ENCODE data around the gene RBFOX2.

Gene RBFOX2

DNA sequence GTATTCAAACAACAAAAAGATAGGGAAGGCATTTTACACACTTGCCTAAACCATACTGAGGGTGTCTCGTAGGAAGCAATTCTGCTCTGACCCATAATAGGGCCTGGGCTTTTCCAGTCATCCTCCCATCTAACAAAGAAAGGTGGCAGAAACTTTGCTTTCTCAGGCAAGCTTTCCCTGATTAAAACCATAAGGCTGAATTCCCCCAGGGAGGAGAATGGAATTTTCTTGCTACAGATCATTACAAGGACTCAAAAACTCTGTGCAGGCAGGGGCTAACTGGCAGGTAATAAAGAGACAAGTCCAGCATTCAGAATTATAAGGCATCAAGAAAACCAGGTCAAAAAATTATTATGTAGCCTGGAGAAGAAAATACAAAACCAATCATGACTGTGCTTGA lies 90.4 kb downstream of the RBFOX2 start:
- TF ChIP-seq ZFX (IDR thresholded peaks at IDR 0.05; ENCODE audit: borderline replicate concordance): no peak
- TF ChIP-seq, protein P1, sequence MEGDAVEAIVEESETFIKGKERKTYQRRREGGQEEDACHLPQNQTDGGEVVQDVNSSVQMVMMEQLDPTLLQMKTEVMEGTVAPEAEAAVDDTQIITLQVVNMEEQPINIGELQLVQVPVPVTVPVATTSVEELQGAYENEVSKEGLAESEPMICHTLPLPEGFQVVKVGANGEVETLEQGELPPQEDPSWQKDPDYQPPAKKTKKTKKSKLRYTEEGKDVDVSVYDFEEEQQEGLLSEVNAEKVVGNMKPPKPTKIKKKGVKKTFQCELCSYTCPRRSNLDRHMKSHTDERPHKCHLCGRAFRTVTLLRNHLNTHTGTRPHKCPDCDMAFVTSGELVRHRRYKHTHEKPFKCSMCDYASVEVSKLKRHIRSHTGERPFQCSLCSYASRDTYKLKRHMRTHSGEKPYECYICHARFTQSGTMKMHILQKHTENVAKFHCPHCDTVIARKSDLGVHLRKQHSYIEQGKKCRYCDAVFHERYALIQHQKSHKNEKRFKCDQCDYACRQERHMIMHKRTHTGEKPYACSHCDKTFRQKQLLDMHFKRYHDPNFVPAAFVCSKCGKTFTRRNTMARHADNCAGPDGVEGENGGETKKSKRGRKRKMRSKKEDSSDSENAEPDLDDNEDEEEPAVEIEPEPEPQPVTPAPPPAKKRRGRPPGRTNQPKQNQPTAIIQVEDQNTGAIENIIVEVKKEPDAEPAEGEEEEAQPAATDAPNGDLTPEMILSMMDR (IDR thresholded peaks at IDR 0.05): no peak
- H3K27ac ChIP-seq: no peak overlapping the region

DNA sequence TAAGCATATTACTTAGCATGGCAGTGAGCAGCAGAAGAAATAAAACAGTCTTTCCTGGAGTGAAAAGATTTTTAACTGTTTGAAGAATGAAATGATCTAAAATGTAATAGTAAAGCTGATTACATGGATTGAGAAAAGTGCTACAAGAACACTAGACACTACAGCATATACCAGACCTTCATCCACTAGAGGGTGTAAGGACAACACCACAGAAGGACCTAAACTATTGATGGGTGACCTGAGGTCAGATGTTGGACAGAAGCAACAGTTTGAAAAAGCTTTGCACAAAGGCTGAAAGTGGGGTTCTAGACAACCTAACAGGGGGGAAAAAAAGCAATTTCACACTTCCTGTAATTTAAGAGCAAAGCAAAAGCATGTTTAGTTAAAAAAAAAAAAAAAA lies 97.7 kb downstream of the RBFOX2 start:
- H3K27ac ChIP-seq: no peak overlapping the region
- TF ChIP-seq ZFX (IDR thresholded peaks at IDR 0.05; ENCODE audit: borderline replicate concordance): no peak
- TF ChIP-seq, protein P1 (IDR thresholded peaks at IDR 0.05): peak; percentile 56

DNA sequence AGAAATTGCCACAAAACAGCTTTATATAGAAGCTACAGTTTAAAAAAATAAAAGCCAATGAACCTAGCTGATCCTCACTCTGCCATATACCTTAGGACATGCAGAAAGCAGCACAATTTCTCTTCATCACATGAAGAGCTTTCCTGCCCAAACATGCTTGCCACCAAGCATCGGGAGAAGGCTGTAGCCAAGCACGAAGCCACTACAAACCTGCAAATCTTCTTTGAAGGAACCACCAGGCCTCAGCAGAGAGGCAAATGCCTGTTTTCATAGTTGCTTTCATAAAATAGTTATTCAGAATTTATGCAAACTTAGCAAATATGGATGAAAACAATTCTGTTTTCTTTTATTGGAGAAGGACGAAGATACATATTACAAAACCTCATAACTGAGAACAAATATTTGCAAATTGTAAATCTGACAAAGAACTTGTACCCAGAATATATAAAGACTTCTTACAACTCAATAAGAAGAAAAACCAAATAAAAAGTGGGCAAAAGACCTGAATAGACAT lies 100.3 kb downstream of the RBFOX2 start:
- H3K27ac ChIP-seq: no peak overlapping the region
- TF ChIP-seq, protein P1 (IDR thresholded peaks at IDR 0.05): no peak
- TF ChIP-seq ZFX (IDR thresholded peaks at IDR 0.05; ENCODE audit: borderline replicate concordance): no peak

DNA sequence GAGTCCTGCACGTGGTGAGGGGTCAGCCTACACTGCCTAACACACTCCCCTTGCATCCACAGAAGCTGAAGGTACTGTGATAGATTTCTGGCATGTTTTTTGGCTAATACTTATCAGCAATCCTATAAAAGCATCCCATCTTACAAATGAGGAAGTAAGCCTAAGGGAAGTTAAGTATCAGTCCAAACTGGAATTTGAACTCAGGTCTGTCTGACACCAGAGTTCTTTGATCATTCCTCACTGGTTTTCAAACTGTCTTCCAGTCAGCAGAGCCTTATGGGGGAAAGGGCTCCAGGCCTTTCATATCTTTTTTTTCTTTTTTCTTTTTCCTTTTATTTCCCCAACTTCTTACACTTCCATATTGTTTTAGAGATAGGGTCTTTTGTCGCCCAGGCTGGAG lies 105.6 kb downstream of the RBFOX2 start:
- TF ChIP-seq ZFX (IDR thresholded peaks at IDR 0.05; ENCODE audit: borderline replicate concordance): no peak
- TF ChIP-seq, protein P1 (IDR thresholded peaks at IDR 0.05): no peak
- no peak overlapping the region for H3K27ac ChIP-seq

DNA sequence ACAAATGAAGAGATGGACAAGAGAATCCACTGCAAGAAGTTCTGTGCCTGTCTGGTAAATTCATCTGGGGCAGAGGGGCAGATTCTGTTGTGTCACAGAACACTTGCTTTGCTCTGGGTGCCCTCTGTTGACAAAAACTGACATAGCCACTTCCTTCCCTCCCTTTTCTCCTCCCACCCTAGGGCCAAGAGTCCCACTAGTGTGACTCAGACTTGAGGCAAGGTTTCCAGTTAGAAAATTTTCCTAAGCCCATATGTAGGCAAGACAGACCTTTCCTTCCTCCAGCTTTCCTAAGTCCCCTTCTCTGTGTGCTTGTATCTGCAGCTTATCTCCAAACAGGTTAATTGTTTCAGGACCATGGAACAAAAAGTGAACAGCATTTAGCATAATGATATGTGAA lies 106.8 kb downstream of the RBFOX2 start:
- TF ChIP-seq ZFX (IDR thresholded peaks at IDR 0.05; ENCODE audit: borderline replicate concordance): no peak
- TF ChIP-seq, protein P1 (IDR thresholded peaks at IDR 0.05): peak; percentile 81
- no peak overlapping the region for H3K27ac ChIP-seq

DNA sequence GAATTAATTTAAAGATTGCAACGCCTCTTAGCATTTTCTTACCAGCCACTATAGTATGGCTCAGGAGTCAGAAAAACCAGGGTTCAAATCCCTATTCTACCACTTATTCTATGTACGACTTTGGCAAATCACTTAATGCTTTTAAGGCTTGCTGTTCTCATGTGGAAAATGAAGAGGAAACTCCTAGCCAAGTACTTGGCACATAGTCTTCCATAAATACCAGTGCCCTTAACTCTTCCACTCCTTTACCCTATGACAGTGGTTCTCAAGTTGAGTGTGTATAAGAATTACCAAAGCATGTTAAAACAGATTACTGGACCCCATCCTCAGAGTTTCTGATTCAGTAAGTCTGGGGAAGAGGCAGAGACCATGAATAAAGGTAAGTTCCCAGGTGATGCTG lies 107.6 kb downstream of the RBFOX2 start:
- no peak overlapping the region for H3K27ac ChIP-seq
- TF ChIP-seq, protein P1 (IDR thresholded peaks at IDR 0.05): no peak
- TF ChIP-seq ZFX (IDR thresholded peaks at IDR 0.05; ENCODE audit: borderline replicate concordance): no peak

DNA sequence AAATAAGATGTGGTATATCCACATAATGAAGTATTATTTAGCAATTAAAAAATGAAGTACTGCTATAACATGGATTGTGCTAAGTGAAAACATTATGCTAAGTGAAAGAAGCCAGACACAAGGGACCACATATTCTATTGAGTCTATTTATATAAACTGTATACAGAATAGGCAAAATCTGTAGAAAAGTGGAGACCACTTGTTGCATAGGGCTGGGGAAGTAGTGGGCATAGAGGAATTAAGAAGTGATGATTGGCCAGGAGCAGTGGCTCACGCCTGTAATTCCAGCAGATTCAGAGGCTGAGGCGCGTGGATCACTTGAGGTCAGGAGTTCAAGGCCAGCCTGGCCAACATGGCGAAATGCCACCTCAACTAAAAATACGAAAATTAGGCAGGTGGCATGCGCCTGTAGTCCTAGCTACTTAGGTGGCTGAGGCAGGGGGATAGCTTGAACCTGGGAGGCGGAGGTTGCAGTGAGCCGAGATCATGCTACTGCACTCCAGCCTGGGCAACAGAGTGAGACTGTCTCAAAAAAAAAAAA lies 109.6 kb downstream of the RBFOX2 start:
- no peak overlapping the region for H3K27ac ChIP-seq
- TF ChIP-seq, protein P1 (IDR thresholded peaks at IDR 0.05): no peak
- TF ChIP-seq ZFX (IDR thresholded peaks at IDR 0.05; ENCODE audit: borderline replicate concordance): no peak
